HepG2 (cell line): ENCODE data around the gene MYO3B.

ENCODE experiments used
- JUNB ChIP-seq: sonication (generic); formaldehyde crosslinking; IDR thresholded peaks from 2 replicates; pipeline ENCODE4 v1.8.0; 2022; ENCODE audit warnings: missing genetic modification reagents, mild to moderate bottlenecking, borderline replicate concordance
- NR2F6 ChIP-seq, 2 experiments: IDR thresholded peaks; 2 replicates each; pipeline ENCODE4 v1.6.1; 2016; ENCODE audit warnings: antibody characterized with exemption in 1 of 2, mild to moderate bottlenecking in 1 of 2
- POLR2A ChIP-seq, 2 experiments: IDR thresholded peaks; 2 replicates each; pipeline ENCODE4 v1.6.1; 2011; ENCODE audit warnings: low read depth in 2 of 2, low read length in 2 of 2, mild to moderate bottlenecking in 1 of 2, moderate library complexity in 1 of 2; ENCODE audit not compliant: insufficient read depth in 1 of 2
- RAD21 ChIP-seq: fragments of 450-650 bp; formaldehyde crosslinking; IDR thresholded peaks from 2 replicates; pipeline ENCODE4 v1.5.0; 2020; ENCODE audit warnings: mild to moderate bottlenecking
- SRF ChIP-seq: IDR thresholded peaks from 2 replicates; pipeline ENCODE4 v1.6.1; 2011; ENCODE audit warnings: mild to moderate bottlenecking, low read depth, low read length, moderate library complexity
- XRCC5 ChIP-seq: fragments of 200-400 bp; formaldehyde crosslinking; optimal IDR thresholded peaks from 2 replicates; pipeline ENCODE3; 2017; ENCODE audit warnings: mild to moderate bottlenecking, low read length
- ZBTB1 ChIP-seq: sonication (generic); formaldehyde crosslinking; IDR thresholded peaks from 2 replicates; pipeline ENCODE4 v1.4.0; 2020; ENCODE audit warnings: missing genetic modification reagents, borderline replicate concordance
- ZFX ChIP-seq: sonication (generic); formaldehyde crosslinking; IDR thresholded peaks from 2 replicates; pipeline ENCODE4 v1.4.0; 2020; ENCODE audit warnings: mild to moderate bottlenecking, low read depth, missing genetic modification reagents, moderate library complexity
- ZNF121 ChIP-seq: sonication (generic); formaldehyde crosslinking; IDR thresholded peaks from 2 replicates; pipeline ENCODE4 v1.5.0; 2020; ENCODE audit warnings: mild to moderate bottlenecking, missing genetic modification reagents
- ZNF775 ChIP-seq: sonication (generic); formaldehyde crosslinking; IDR thresholded peaks from 2 replicates; pipeline ENCODE4 v1.4.0; 2020; ENCODE audit warnings: missing genetic modification reagents, mild to moderate bottlenecking, moderate library complexity, borderline replicate concordance
- TF ChIP-seq, protein P1 (sequence below): sonication (generic); formaldehyde crosslinking; IDR thresholded peaks from 2 replicates; pipeline ENCODE4 v1.4.0; 2020; ENCODE audit warnings: missing genetic modification reagents
- TF ChIP-seq, protein P2 (sequence below): IDR thresholded peaks from 2 replicates; pipeline ENCODE4 v1.6.1; 2012; ENCODE audit warnings: inconsistent platforms

DNA sequence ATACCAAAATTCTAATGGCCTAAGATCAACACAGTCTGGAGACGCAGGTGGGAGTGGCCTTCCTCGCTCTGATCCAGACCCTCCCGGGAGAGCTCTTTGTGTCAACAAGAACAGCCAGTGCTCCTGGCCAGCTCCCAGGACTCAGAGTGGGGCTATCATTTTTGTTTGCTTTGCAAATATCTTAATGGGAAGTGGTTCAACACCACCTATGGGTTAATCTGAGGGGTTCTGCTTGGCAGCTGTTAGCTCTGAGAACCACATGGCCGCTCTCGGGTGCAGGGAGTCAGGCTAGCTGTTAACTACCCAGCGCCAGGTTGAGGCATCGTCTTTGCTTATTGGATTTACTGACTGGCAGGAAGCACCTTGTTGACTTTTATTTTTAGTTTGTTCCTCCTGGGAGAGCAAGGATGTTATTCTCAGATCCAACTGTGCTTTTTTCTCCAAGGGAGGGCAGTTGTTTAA, 352.4 kb downstream of the MYO3B start:
- TF ChIP-seq, protein P1, sequence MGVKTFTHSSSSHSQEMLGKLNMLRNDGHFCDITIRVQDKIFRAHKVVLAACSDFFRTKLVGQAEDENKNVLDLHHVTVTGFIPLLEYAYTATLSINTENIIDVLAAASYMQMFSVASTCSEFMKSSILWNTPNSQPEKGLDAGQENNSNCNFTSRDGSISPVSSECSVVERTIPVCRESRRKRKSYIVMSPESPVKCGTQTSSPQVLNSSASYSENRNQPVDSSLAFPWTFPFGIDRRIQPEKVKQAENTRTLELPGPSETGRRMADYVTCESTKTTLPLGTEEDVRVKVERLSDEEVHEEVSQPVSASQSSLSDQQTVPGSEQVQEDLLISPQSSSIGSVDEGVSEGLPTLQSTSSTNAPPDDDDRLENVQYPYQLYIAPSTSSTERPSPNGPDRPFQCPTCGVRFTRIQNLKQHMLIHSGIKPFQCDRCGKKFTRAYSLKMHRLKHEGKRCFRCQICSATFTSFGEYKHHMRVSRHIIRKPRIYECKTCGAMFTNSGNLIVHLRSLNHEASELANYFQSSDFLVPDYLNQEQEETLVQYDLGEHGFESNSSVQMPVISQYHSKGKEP (CRISPR knock-in tag): no peak
- TF ChIP-seq NR2F6 (IDR thresholded peaks at IDR 0.05): no peak
- 0 out of 2 replicates have a peak, but pooled peaks have one; percentile 7 for TF ChIP-seq NR2F6 (CRISPR knock-in tag; IDR thresholded peaks at IDR 0.05)
- TF ChIP-seq ZBTB1 (CRISPR knock-in tag): no peak
- TF ChIP-seq SRF: no peak
- no peak for TF ChIP-seq ZNF121 (CRISPR knock-in tag)
- peak; percentile 86 for TF ChIP-seq XRCC5
- no peak for TF ChIP-seq JUNB
- no peak for TF ChIP-seq POLR2A (IDR thresholded peaks at IDR 0.05; ENCODE audit: insufficient read depth in 1 of 2, low read depth in 2 of 2, low read length in 2 of 2)
- 0 out of 2 replicates have a peak, but pooled peaks have one; percentile 20 for TF ChIP-seq ZFX
- TF ChIP-seq, protein P2, sequence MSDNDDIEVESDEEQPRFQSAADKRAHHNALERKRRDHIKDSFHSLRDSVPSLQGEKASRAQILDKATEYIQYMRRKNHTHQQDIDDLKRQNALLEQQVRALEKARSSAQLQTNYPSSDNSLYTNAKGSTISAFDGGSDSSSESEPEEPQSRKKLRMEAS: peak; percentile 75
- 0 out of 2 replicates have a peak, but pooled peaks have one; percentile 39 for TF ChIP-seq RAD21 (CRISPR knock-in tag)
- no peak for TF ChIP-seq ZNF775 (CRISPR knock-in tag)
